OCI-LY7 (cell line): ENCODE data around the gene COMP.

Experiments used
- CTCF ChIP-seq: fragments of 200-600 bp; sonication (generic); conservative IDR thresholded peaks from 2 replicates; pipeline ENCODE4 v1.5.1; 2014; ENCODE audit warnings: mild to moderate bottlenecking, antibody characterized with exemption, low read length, moderate library complexity, mixed read lengths
- EZH2phosphoT487 ChIP-seq: fragments of 200-600 bp; sonication (generic); IDR thresholded peaks from 2 replicates; pipeline ENCODE4 v1.6.1; 2018; ENCODE audit warnings: low read depth, borderline replicate concordance, mild to moderate bottlenecking, mixed run types, antibody characterized with exemption, low read length, moderate library complexity, mixed read lengths

DNA sequence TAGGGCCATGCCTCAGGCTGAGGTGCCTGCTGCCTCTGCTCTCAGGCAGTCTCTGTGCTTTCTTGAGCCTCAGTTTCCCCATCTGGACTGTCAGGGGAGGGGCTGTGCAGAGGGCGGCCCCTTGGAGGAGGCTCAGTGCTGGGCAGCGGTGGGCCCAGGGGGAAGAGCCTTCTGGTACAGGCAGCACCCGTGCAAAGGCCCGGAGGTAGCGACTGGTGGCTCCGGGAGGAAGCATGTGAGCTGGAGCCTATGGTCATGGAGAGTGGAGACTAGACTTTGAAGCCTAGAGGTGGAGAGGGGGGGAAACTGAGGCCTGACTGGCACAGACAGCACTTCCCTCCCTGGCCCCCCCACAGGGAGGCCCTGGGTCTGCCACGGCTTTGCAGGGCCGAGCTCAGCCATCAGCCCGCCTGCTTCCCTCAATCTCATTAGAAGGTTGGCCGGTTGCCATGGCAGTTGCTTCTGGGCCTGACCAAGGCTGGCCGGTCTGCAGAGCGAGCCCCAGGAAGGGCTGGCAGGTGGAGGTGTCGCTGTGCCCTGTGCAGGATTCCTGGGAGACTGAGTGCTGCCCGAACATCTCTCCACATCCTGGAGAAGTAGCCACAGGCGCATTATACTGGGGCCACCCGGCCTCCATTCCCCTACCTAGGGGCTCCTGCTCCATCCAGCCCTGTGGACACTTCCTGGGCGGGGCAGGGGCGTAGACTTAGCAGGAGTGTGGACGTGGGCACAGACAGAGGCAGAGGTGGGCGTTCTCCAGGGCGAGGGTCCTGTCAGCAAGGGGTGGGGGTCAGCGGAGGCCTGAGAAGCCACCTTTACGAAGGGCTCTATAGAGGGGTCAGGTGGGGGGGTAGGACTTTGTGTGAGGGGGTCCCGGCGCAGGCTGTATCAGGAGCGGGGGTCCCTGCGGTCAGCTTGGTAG lies 54.4 kb downstream of the COMP start:
- TF ChIP-seq CTCF (no peak), EZH2phosphoT487 (no peak)
